CD4-positive, alpha-beta T cell (primary cell): ENCODE measurements around the gene PHF14. TPM values are rescaled to one million over a fixed set of nuclear protein-coding genes. Genes with fewer than 3 reads are reported as not detected.

ENCODE experiments used
- ATAC-seq: fragments of 200-7000 bp; cut with Tn5 transposase; one replicate; pipeline ENCODE4 v1.10.0; 2022; ENCODE audit warnings: mild to moderate bottlenecking; ENCODE audit not compliant: poor library complexity
- CTCF ChIA-PET: fragments of 350-600 bp; sonication (Branson Sonifier 250); formaldehyde crosslinking; loops from one replicate; lab custom pipeline; 2021; ENCODE audit warnings: antibody characterized with exemption, inconsistent platforms; lab: Charles Lee
- POLR2A ChIA-PET: fragments of 350-600 bp; sonication (Branson Sonifier 250); formaldehyde crosslinking; loops from one replicate; lab custom pipeline; 2021; ENCODE audit warnings: antibody characterized with exemption, inconsistent platforms; lab: Charles Lee
- DNase-seq, 14 experiments: peaks; one replicate each; pipeline ENCODE4 v3.0.0-alpha.2; 2013 to 2020; ENCODE audit warnings: mixed read lengths in 2 of 14
- H3K27ac ChIP-seq, 2 donors: one replicate each; pipeline versions ENCODE4 v1.5.1 to v1.7.0; 2013; ENCODE audit warnings: low read length in 2 of 2, low read depth in 1 of 2, mild to moderate bottlenecking in 1 of 2
- H3K27me3 ChIP-seq, 2 experiments: 1 replicate in 1 of 2; 2 replicates in 1 of 2; pipeline versions ENCODE4 v1.6.1 to v1.7.0; 2013; ENCODE audit warnings: low read length in 2 of 2, control low read depth in 1 of 2, mild to moderate bottlenecking in 1 of 2, moderate library complexity in 1 of 2; ENCODE audit not compliant: insufficient read depth in 2 of 2, control insufficient read depth in 1 of 2
- H3K36me3 ChIP-seq: one replicate; pipeline ENCODE4 v1.6.1; 2013; ENCODE audit warnings: low read length, control low read depth; ENCODE audit not compliant: insufficient read depth
- H3K4me1 ChIP-seq: one replicate; pipeline ENCODE4 v1.6.1; 2013; ENCODE audit warnings: low read length, control low read depth; ENCODE audit not compliant: insufficient read depth
- H3K4me3 ChIP-seq: one replicate; pipeline ENCODE4 v1.5.1; 2013; ENCODE audit warnings: mild to moderate bottlenecking, low read length, moderate library complexity
- H3K9me3 ChIP-seq, 2 experiments: 1 replicate in 1 of 2; 2 replicates in 1 of 2; pipeline versions ENCODE4 v1.6.1 to v1.7.0; 2013; ENCODE audit warnings: low read length in 2 of 2, mild to moderate bottlenecking in 2 of 2, control low read depth in 1 of 2, moderate library complexity in 1 of 2; ENCODE audit not compliant: control insufficient read depth in 1 of 2, insufficient read depth in 1 of 2
- H3K27ac Mint-ChIP-seq: one replicate; pipeline ENCODE4 v1.8.0; 2020; ENCODE audit warnings: mixed read lengths
- H3K27me3 Mint-ChIP-seq: one replicate; pipeline ENCODE4 v1.8.0; 2021; ENCODE audit warnings: mixed read lengths
- H3K36me3 Mint-ChIP-seq: one replicate; pipeline ENCODE4 v1.8.0; 2021; ENCODE audit warnings: low read depth, mixed read lengths
- H3K4me1 Mint-ChIP-seq: one replicate; pipeline ENCODE4 v1.8.0; 2021; ENCODE audit warnings: low read depth, mixed read lengths
- H3K4me3 Mint-ChIP-seq: one replicate; pipeline ENCODE4 v1.8.0; 2020; ENCODE audit warnings: mild to moderate bottlenecking, mixed read lengths
- H3K9me3 Mint-ChIP-seq: one replicate; pipeline ENCODE4 v1.8.0; 2020; ENCODE audit warnings: mixed read lengths
- intact Hi-C, 2 experiments: fragments of 100-400 bp; cut with DNase I in 1 of 2; cut with micrococcal nuclease in 1 of 2; formaldehyde crosslinking; loops; one replicate each; pipeline versions ENCODE4 v1.15.1 to v1.9.0; 2023 to 2025; cut with DNase I, micrococcal nuclease
- total RNA-seq, 174 experiments: library from RNA in 2 of 174; stranded (reverse) in 2 of 174; gene quantifications; one replicate each; pipeline ENCODE4 v1.2.3 and lab custom pipeline; 2021 to 2026
- TF ChIP-seq, protein P1 (sequence below): fragments of 200-600 bp; IDR thresholded peaks from one replicate; pipeline ENCODE4 v1.8.0; 2022; ENCODE audit warnings: antibody characterized with exemption, mild to moderate bottlenecking

The PHF14 gene
- total RNA-seq, 2 experiments from 2014 or later = 23.1 TPM

DNA sequence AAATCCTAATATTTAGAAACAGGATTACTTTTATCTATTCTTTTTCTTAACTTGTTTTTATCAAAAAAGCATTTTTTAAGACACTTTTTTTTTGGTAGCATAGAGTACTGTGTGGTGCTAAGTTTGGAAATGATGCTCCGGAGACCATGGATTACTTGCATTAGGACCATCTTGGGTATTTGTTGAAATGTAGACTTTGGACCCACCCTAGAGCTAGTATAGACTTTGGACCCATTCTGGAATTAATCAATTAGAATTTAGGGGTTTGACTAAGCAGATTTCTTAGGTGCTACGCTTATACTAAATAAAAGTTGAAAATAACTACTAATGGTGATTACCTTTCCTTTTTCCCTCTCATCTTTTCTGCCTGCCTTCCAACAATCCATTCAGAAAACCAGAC is 80.4 kb downstream of the PHF14 start:
- CTCF ChIA-PET = no interaction called here
- no peak overlapping the region for H3K27ac Mint-ChIP-seq

DNA sequence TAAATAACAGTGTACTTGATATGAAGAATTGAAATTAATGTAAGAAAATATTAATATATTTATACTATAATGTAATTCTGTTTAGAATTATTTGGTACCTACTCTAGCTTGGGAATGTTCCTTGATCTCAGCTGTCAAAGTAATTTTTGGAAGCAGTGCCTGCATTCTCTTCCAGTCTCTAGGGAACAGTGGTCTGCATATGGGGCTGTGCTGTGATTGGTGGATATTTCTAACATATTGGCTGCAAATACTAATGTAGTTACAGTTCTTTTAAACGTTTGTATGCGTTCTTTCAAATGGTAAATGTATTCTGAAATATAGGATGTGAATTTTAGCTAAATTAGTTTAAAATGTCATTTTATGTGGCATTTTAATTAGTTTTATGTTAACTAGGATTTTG is 87.2 kb downstream of the PHF14 start:
- no peaks in the 10 kb centered on the region for H3K27me3 Mint-ChIP-seq
- H3K9me3 Mint-ChIP-seq = no peaks in the 10 kb centered on the region
- H3K27ac Mint-ChIP-seq = no peak overlapping the region
- no peaks in the 10 kb centered on the region for H3K4me1 Mint-ChIP-seq
- intact Hi-C loops = no loop called here
- peaks cover 50% of the 10 kb centered on the region for H3K36me3 Mint-ChIP-seq
- Histone ChIP-seq H3K9me3 (no peaks in the 10 kb centered on the region), H3K4me1 (no peaks in the 10 kb centered on the region), H3K36me3 (peaks cover 22% of the 10 kb centered on the region), H3K27ac (no peak overlapping the region), H3K4me3 (no peak overlapping the region), H3K27me3 (no peaks in the 10 kb centered on the region)
- ATAC-seq (no peak), DNase-seq (no peak)
- TF ChIP-seq, protein P1, sequence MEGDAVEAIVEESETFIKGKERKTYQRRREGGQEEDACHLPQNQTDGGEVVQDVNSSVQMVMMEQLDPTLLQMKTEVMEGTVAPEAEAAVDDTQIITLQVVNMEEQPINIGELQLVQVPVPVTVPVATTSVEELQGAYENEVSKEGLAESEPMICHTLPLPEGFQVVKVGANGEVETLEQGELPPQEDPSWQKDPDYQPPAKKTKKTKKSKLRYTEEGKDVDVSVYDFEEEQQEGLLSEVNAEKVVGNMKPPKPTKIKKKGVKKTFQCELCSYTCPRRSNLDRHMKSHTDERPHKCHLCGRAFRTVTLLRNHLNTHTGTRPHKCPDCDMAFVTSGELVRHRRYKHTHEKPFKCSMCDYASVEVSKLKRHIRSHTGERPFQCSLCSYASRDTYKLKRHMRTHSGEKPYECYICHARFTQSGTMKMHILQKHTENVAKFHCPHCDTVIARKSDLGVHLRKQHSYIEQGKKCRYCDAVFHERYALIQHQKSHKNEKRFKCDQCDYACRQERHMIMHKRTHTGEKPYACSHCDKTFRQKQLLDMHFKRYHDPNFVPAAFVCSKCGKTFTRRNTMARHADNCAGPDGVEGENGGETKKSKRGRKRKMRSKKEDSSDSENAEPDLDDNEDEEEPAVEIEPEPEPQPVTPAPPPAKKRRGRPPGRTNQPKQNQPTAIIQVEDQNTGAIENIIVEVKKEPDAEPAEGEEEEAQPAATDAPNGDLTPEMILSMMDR = no peak
- ChIA-PET CTCF (no interaction called here), POLR2A (no interaction called here)
- no peak overlapping the region for H3K4me3 Mint-ChIP-seq

More for the DNA sequence above, 80.4 kb downstream of the PHF14 start:
- Mint-ChIP-seq H3K4me3 (no peak overlapping the region), H3K27me3 (no peaks in the 10 kb centered on the region), H3K36me3 (peaks cover 64% of the 10 kb centered on the region), H3K9me3 (no peaks in the 10 kb centered on the region), H3K4me1 (no peaks in the 10 kb centered on the region)
- intact Hi-C loops = no loop called here
- Histone ChIP-seq H3K36me3 (peaks cover 31% of the 10 kb centered on the region), H3K27me3 (no peaks in the 10 kb centered on the region), H3K27ac (no peak overlapping the region), H3K4me3 (no peak overlapping the region), H3K9me3 (no peaks in the 10 kb centered on the region), H3K4me1 (no peaks in the 10 kb centered on the region)
- POLR2A ChIA-PET = no interaction called here
- ATAC-seq (no peak), DNase-seq (no peak)
- TF ChIP-seq, protein P1 = no peak

DNA sequence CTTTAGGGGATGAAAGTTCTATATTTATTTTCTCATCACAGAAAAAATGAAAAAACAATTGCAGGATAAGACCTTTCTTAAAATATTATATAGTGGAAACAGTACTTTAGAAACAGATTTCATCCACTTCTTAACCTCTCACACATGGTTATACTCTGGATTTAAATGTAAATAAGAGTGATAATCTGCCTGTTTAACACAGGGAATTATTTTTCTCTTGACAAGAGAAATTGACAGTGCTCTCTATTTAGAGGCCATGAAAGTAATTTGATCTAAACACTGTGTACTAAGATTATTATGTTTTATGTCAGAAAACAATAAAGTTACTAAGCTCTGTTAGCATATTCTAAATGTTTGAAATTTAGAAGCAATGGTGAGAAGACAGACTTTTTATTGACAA is 88.4 kb downstream of the PHF14 start:
- Mint-ChIP-seq H3K4me3 (no peak overlapping the region), H3K27ac (no peak overlapping the region), H3K4me1 (no peaks in the 10 kb centered on the region), H3K36me3 (peaks cover 56% of the 10 kb centered on the region), H3K27me3 (no peaks in the 10 kb centered on the region), H3K9me3 (no peaks in the 10 kb centered on the region)
- intact Hi-C loops = no loop called here
- Histone ChIP-seq H3K9me3 (no peaks in the 10 kb centered on the region), H3K4me1 (no peaks in the 10 kb centered on the region), H3K27ac (no peak overlapping the region), H3K27me3 (no peaks in the 10 kb centered on the region), H3K36me3 (peaks cover 25% of the 10 kb centered on the region), H3K4me3 (no peak overlapping the region)
- TF ChIP-seq, protein P1 = no peak
- ATAC-seq (no peak), DNase-seq (no peak)
- CTCF ChIA-PET = no interaction called here
- POLR2A ChIA-PET = no interaction called here
